GM12801 (cell line): ENCODE data around the gene CACNA1S.

ENCODE experiments used
- TF ChIP-seq, protein P1 (sequence below): IDR thresholded peaks from one replicate; pipeline ENCODE4 v1.5.1; 2011; ENCODE audit warnings: control low read depth; ENCODE audit not compliant: insufficient read length; ENCODE audit errors: extremely low read depth

Gene CACNA1S

DNA sequence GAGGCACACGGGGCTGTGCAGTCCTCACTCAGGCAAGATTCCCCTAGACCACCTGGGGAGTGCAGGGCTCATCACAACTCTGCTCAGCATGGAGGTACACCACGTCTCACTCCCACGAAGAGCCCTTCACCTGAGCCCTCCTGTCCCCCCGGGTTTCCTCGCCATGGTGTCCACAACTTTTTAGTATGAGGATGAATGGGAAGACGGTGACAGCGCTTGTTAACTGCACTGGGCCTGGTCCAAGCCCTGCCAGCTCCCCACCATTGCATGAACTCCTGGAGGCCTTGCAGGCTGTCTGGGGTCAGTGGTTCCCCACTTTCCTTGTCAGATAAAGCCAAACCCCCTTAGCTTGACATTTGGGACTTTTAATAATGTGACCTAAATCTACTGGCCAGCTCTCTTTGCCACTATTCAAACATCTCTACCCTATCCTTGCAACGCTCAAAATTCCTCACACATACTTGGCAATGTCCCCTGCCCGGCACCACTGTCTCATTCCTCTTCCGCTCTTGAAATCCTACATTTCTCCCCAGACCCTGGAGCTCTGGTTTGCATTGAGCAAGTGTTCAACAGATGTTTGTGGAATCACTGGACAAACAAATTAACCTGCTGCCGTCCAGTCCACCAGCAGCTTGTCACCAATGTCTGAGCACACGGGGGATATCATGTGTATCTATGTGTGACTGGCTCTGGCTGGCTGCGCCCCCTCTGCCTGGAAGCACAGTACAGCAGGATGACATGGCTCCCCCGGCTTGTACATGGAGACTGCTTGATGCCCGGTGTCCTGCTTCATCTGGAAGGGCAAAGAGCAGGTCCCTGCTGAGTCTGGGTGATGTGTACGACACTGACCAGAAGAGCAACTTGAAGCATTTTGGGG, 30.9 kb upstream of the CACNA1S start:
- TF ChIP-seq, protein P1, sequence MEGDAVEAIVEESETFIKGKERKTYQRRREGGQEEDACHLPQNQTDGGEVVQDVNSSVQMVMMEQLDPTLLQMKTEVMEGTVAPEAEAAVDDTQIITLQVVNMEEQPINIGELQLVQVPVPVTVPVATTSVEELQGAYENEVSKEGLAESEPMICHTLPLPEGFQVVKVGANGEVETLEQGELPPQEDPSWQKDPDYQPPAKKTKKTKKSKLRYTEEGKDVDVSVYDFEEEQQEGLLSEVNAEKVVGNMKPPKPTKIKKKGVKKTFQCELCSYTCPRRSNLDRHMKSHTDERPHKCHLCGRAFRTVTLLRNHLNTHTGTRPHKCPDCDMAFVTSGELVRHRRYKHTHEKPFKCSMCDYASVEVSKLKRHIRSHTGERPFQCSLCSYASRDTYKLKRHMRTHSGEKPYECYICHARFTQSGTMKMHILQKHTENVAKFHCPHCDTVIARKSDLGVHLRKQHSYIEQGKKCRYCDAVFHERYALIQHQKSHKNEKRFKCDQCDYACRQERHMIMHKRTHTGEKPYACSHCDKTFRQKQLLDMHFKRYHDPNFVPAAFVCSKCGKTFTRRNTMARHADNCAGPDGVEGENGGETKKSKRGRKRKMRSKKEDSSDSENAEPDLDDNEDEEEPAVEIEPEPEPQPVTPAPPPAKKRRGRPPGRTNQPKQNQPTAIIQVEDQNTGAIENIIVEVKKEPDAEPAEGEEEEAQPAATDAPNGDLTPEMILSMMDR = no peak

DNA sequence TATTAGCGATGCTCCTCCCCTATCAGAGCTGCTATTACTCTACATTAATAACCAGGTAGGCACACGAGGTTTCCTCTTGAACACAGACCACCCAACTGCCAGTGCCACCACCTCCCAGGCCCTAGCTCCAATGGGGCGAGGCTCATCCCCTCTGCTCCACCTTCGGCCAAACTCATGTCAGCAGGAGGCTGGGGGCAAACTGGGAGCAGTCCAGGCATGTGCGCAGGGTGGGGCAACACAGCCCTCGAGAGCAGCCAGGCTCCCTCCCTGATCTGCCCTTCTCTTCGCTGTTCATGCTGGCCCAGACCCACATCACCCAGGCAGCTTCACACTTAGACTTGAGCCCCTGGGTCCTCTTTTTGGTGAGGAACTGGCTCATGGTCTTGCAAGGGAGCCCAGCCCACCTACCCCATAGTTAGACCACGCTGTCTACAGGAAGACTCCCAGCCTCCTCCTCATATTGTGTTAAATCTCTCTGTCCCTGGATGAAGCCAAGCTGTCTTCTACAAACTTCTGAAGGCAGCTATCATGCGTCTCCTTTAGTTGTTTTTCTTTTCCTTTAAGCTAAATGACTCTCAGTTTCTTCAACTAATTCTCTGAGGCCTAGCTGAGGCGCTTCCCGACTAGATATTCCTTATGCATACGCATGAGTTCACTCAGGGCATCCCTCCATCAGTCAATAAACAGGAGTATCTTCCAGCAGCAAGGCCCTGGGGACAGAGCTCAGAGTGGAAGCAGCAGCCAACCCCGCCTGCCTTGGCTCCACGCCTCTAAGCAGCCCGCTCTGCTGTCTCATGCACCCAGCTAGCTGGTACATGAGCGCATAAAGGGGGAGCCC, 30.0 kb upstream of the CACNA1S start:
- TF ChIP-seq, protein P1 = no peak

DNA sequence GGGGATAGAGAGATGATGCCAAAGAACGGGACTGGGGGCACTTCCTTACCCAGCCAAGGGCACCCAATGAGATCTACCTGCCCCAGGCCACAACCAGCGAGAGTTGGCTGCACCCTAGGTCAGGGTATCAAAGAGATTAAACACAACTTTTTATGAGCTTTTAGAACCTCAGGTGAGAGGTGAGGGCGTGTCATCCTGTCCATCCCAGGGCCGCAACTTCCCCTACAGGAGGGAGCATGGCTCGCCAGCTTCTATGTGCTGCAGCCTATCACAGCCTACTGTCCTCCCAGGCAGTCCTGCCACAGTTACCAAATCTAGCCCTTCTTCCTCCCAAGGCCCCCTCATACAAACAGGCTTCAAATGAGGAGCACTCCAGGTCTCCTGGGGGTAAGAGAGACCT, 29.2 kb upstream of the CACNA1S start:
- TF ChIP-seq, protein P1 = no peak

DNA sequence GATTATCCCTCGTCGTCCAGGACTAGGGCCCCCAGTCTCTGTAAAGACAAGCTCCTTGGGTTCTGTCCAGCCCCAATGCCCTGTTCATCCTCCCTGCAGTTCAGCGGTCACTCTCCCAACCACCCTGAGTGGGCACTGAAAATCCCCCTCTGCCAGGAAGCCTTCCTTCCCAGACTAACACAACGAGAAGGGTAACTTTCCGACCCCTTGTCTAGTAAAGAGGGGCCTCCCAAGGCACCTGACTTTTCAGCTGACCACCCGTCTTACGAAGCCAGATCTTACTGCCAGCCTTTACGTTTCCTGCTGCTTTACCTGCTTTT, 28.7 kb upstream of the CACNA1S start:
- TF ChIP-seq, protein P1 = no peak

DNA sequence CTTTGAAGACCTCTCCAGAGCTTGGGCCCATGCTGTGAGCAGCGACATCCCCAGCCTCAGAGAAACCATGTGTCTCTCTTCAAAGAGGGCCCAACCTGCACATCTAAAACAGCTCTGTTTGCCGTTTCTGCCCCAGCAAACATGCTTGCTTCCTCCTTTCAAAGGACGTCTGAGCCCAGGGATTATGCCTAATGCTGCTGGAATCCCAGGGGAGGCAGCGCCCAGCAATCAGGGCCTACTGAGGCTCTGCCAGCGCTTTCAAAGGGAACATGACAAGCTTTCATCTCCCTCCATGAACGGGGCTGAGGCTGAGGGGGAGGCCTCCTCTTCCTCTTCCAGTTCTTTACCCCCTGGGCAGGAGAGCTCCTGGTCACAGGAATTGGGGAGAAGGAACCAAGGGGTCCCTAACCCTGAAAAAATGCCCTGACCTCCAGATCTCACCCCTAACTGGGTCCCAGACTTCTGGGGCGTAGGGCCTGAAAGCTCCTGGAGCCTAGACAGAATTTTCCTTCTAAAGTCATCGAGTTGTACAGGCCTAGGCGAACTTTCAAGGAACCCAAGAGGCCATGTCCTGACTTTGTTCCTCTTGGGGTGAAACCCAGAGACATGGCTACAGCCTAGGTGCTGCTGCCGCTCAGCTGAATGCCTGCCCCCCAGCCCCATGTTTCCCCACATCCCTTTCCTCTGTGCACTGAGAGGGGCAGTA, 28.2 kb upstream of the CACNA1S start:
- TF ChIP-seq, protein P1 = no peak

DNA sequence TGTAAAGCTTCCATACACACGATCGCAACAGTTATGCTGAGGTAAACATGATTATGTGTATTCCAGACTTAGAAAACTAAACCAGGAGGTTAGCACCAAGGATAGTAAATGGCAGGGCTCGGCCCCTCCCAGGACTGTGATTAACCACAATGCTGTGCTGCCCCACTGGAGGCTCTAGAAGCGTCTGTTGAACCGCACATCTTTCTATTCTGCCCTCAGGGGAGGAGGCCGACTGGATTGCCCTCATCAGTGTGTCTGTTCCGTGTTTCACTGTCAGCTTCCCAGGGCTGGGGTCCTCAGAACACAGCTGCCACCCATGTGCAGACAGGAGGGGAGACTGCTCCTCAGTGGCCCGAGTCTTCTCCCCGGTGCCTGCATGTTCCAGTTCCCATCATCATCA, 27.5 kb upstream of the CACNA1S start:
- TF ChIP-seq, protein P1 = no peak

DNA sequence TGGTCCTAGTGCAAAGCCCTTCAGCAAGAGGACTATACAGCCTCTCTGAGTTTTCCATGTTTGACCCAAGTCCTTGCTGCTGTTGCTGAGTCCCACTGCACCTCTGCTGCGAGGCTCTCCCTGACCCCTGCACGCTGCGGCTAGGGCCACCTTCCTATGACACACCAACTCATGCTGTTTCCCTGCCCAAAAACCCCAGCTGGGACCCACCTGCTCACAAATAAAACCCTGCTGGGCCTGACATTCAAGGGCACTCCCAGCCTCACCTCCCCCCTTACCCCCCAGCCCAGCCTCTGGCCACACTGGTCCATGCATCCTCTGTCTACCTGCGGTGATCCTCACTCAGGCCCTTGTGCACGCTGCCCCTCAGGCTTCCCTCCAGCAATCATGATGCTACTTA, 27.1 kb upstream of the CACNA1S start:
- TF ChIP-seq, protein P1 = no peak
